ENCODE data around the gene MAP4K1.

MAP4K1 gene

GRCh38 chr19:38587562-38587961 is 30.2 kb downstream of the MAP4K1 start:
- no peak overlapping the region for H3K27ac ChIP-seq (ENCODE audit: extremely low read depth, low read depth, low read length)
- TF ChIP-seq KLF7 (tag by site-specific recombination; IDR thresholded peaks at IDR 0.05; ENCODE audit: borderline replicate concordance) (no peak), EGR2 (tag by site-specific recombination; IDR thresholded peaks at IDR 0.05; ENCODE audit: low read depth) (no peak), ZNF302 (tag by site-specific recombination; IDR thresholded peaks at IDR 0.05; ENCODE audit: low read depth) (no peak), ZNF660 (tag by site-specific recombination; IDR thresholded peaks at IDR 0.05) (no peak), ZNF585B (tag by site-specific recombination; IDR thresholded peaks at IDR 0.05) (no peak), ZNF311 (tag by site-specific recombination; IDR thresholded peaks at IDR 0.05; ENCODE audit: borderline replicate concordance) (no peak), ZNF266 (tag by site-specific recombination; IDR thresholded peaks at IDR 0.05; ENCODE audit: low read depth) (no peak), ZNF114 (tag by site-specific recombination; IDR thresholded peaks at IDR 0.05) (no peak), WT1 (tag by site-specific recombination; IDR thresholded peaks at IDR 0.05) (no peak), ZNF433 (tag by site-specific recombination; IDR thresholded peaks at IDR 0.05; ENCODE audit: low read depth) (no peak), ZBTB10 (tag by site-specific recombination; IDR thresholded peaks at IDR 0.05) (no peak), ZNF664 (tag by site-specific recombination; IDR thresholded peaks at IDR 0.05) (no peak)
- TF ChIP-seq, protein P1, sequence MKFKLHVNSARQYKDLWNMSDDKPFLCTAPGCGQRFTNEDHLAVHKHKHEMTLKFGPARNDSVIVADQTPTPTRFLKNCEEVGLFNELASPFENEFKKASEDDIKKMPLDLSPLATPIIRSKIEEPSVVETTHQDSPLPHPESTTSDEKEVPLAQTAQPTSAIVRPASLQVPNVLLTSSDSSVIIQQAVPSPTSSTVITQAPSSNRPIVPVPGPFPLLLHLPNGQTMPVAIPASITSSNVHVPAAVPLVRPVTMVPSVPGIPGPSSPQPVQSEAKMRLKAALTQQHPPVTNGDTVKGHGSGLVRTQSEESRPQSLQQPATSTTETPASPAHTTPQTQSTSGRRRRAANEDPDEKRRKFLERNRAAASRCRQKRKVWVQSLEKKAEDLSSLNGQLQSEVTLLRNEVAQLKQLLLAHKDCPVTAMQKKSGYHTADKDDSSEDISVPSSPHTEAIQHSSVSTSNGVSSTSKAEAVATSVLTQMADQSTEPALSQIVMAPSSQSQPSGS (tag by site-specific recombination; IDR thresholded peaks at IDR 0.05; ENCODE audit: low read depth) = no peak
- no peaks in the 10 kb centered on the region for H3K4me1 ChIP-seq (ENCODE audit: control insufficient read depth, insufficient read depth, low read length)
- H3K9me3 ChIP-seq (ENCODE audit: control insufficient read depth, insufficient read depth, low read depth, low read length) = no peaks in the 10 kb centered on the region
- H3K36me3 ChIP-seq (ENCODE audit: control insufficient read depth in 2 of 2, insufficient read depth in 1 of 2, low read length in 2 of 2) = peaks cover 0 to 3% of the 10 kb centered on the region in 2 experiments; a peak in 1 of 3 replicates
- CTCF ChIA-PET = interaction anchor here (1.5 to 1.6 kb wide), 2 partner anchors 31 to 49 kb away, joined by 3 to 5 read pairs; partner anchors contain the start of gene EIF3K
- no peak overlapping the region for H3K4me3 ChIP-seq (ENCODE audit: low read depth, low read length)
- POLR2A ChIA-PET = interaction anchor here (1.9 kb wide), 1 partner anchor 9 kb away, joined by 20 read pairs; no protein-coding TSS in a partner anchor

DNA sequence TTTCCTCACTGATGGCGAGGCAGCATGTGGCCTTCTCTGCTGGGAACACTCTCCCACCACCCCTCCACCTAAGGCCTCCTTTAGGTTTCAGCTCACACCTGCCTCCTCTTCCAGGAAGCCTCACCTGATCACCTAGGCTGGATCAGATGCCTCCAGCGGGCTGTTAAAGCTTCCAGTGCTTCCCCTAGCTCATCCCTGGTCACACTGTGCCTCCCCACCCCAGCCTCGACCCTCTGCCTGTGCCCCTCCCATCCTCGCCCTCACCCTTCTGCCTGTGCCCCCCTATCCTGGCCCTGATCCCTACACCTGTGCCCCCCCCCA is 33.8 kb downstream of the MAP4K1 start:
- no peaks in the 10 kb centered on the region for H3K9me3 ChIP-seq (ENCODE audit: control insufficient read depth, insufficient read depth, low read depth, low read length)
- no peak overlapping the region for H3K4me3 ChIP-seq (ENCODE audit: low read depth, low read length)
- ChIA-PET CTCF (interaction anchor here (0.6 kb wide), 2 partner anchors 22 to 344 kb away, joined by 3 read pairs; no protein-coding TSS in a partner anchor), POLR2A (interaction anchor here (0.5 to 1.0 kb wide), 3 partner anchors 9 to 340 kb away, joined by 3 to 6 read pairs (median 4); no protein-coding TSS in a partner anchor)
- H3K27ac ChIP-seq (ENCODE audit: extremely low read depth, low read depth, low read length) = no peak overlapping the region
- no peaks in the 10 kb centered on the region; a peak in 1 of 3 replicates for H3K36me3 ChIP-seq (ENCODE audit: control insufficient read depth in 2 of 2, insufficient read depth in 1 of 2, low read length in 2 of 2)
- no peaks in the 10 kb centered on the region for H3K4me1 ChIP-seq (ENCODE audit: control insufficient read depth, insufficient read depth, low read length)
- no peak for TF ChIP-seq ZNF707 (tag by site-specific recombination; IDR thresholded peaks at IDR 0.05)
- no peak for TF ChIP-seq ZNF23 (tag by site-specific recombination; IDR thresholded peaks at IDR 0.05; ENCODE audit: borderline replicate concordance)
- TF ChIP-seq ZNF155 (tag by site-specific recombination; IDR thresholded peaks at IDR 0.05) = no peak
- TF ChIP-seq, protein P2, sequence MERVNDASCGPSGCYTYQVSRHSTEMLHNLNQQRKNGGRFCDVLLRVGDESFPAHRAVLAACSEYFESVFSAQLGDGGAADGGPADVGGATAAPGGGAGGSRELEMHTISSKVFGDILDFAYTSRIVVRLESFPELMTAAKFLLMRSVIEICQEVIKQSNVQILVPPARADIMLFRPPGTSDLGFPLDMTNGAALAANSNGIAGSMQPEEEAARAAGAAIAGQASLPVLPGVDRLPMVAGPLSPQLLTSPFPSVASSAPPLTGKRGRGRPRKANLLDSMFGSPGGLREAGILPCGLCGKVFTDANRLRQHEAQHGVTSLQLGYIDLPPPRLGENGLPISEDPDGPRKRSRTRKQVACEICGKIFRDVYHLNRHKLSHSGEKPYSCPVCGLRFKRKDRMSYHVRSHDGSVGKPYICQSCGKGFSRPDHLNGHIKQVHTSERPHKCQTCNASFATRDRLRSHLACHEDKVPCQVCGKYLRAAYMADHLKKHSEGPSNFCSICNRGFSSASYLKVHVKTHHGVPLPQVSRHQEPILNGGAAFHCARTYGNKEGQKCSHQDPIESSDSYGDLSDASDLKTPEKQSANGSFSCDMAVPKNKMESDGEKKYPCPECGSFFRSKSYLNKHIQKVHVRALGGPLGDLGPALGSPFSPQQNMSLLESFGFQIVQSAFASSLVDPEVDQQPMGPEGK (tag by site-specific recombination; IDR thresholded peaks at IDR 0.05) = no peak
- no peak for TF ChIP-seq ZNF423 (tag by site-specific recombination; IDR thresholded peaks at IDR 0.05)
- no peak for TF ChIP-seq ZNF747 (tag by site-specific recombination; IDR thresholded peaks at IDR 0.05)
- no peak for TF ChIP-seq ZNF214 (tag by site-specific recombination; IDR thresholded peaks at IDR 0.05; ENCODE audit: borderline replicate concordance)
- no peak for TF ChIP-seq ZNF157 (tag by site-specific recombination; IDR thresholded peaks at IDR 0.05)
